Peyer's patch (tissue), 4 donors: Measurements from ENCODE around the gene CLDN24.

Experiments
- CTCF ChIP-seq, 6 experiments: fragments of 450-650 bp in 4 of 6; fragments of 200-600 bp in 2 of 6; sonication (generic) in 1 of 6; IDR thresholded peaks; one replicate each; pipeline ENCODE4 v1.5.1; 2017 to 2019; ENCODE audit warnings: antibody characterized with exemption in 6 of 6, mild to moderate bottlenecking in 3 of 6, moderate library complexity in 1 of 6
- POLR2A ChIP-seq, 2 donors: fragments of 450-650 bp; IDR thresholded peaks; one replicate each; pipeline ENCODE4 v1.5.1; 2017; ENCODE audit warnings: antibody characterized with exemption in 2 of 2, mild to moderate bottlenecking in 2 of 2, moderate library complexity in 2 of 2

- TF ChIP-seq CTCF (IDR thresholded peaks at IDR 0.05) (no peak), POLR2A (IDR thresholded peaks at IDR 0.05) (no peak)
These were observed 39.8 kb upstream of the CLDN24 start for GRCh38 chr4:183362036-183362435.
